Subcutaneous abdominal adipose tissue (tissue), 5 donors: ENCODE results near the gene ANAPC5.

Source experiments
- H3K27ac ChIP-seq: one replicate; pipeline ENCODE4 v1.7.0; 2013; ENCODE audit warnings: low read depth, mild to moderate bottlenecking, inconsistent platforms, low read length, moderate library complexity
- H3K27me3 ChIP-seq, 5 donors: one replicate each; pipeline ENCODE4 v1.7.0; 2013; ENCODE audit warnings: low read length in 5 of 5, inconsistent platforms in 1 of 5; ENCODE audit not compliant: control insufficient read depth in 5 of 5, insufficient read depth in 4 of 5
- H3K36me3 ChIP-seq, 5 donors: one replicate each; pipeline ENCODE4 v1.7.0; 2013; ENCODE audit warnings: low read length in 5 of 5; ENCODE audit not compliant: control insufficient read depth in 5 of 5, insufficient read depth in 5 of 5
- H3K4me1 ChIP-seq, 5 donors: one replicate each; pipeline ENCODE4 v1.7.0; 2013; ENCODE audit warnings: low read length in 5 of 5, mild to moderate bottlenecking in 3 of 5, moderate library complexity in 1 of 5; ENCODE audit not compliant: control insufficient read depth in 5 of 5, insufficient read depth in 5 of 5
- H3K4me3 ChIP-seq, 5 donors: one replicate each; pipeline ENCODE4 v1.7.0; 2013; ENCODE audit warnings: low read length in 5 of 5, low read depth in 1 of 5
- H3K9ac ChIP-seq, 5 donors: one replicate each; pipeline ENCODE4 v1.7.0; 2013; ENCODE audit warnings: low read length in 5 of 5, mild to moderate bottlenecking in 4 of 5, moderate library complexity in 3 of 5
- H3K9me3 ChIP-seq, 5 donors: one replicate each; pipeline ENCODE4 v1.7.0; 2013; ENCODE audit warnings: low read length in 5 of 5; ENCODE audit not compliant: control insufficient read depth in 5 of 5
- donor health status: healthy.
- donor health status: healthy.
- donor health status: healthy.
- donor health status: healthy.
- donor health status: healthy.

Gene ANAPC5

DNA sequence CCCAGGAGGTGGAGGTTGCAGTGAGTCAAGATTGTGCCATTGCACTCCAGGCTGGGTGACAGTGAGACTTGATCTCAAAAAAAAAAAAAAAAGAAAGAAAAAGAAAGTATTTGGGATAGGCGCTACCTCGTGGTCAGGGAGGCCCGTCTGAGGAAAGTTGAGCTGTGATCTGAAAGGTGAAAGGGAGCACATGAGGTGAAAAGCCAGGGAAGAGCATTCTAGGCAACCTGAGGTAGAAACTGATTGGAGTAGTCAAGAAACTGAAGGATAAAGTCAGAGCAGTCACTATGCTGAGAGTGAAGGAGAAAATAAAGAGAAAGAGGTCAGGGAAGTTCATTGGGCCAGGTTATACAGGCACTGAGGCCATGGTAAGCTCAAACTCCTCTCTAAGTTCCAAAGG, 7.7 kb downstream of the ANAPC5 start:
- H3K4me1 ChIP-seq: no peaks in the 10 kb centered on the region
- H3K9me3 ChIP-seq: no peaks in the 10 kb centered on the region
- peaks cover 32 to 69% (median 49%) of the 10 kb centered on the region in 5 donors for H3K36me3 ChIP-seq
- no peak overlapping the region for H3K27ac ChIP-seq
- no peak overlapping the region for H3K9ac ChIP-seq
- H3K4me3 ChIP-seq: no peak overlapping the region
- no peaks in the 10 kb centered on the region for H3K27me3 ChIP-seq

- H3K27me3 ChIP-seq: no peaks in the 10 kb centered on the region
- H3K9me3 ChIP-seq: no peaks in the 10 kb centered on the region
- peaks cover 15 to 65% (median 42%) of the 10 kb centered on the region in 5 donors for H3K36me3 ChIP-seq
- H3K4me1 ChIP-seq: peaks cover 0 to 3% (median 0%) of the 10 kb centered on the region in 5 donors
- no peak overlapping the region for H3K27ac ChIP-seq
- H3K4me3 ChIP-seq: no peak overlapping the region
- H3K9ac ChIP-seq: no peak overlapping the region
Measured at GRCh38 chr12:121337416-121337815, 14.8 kb downstream of the ANAPC5 start.

DNA sequence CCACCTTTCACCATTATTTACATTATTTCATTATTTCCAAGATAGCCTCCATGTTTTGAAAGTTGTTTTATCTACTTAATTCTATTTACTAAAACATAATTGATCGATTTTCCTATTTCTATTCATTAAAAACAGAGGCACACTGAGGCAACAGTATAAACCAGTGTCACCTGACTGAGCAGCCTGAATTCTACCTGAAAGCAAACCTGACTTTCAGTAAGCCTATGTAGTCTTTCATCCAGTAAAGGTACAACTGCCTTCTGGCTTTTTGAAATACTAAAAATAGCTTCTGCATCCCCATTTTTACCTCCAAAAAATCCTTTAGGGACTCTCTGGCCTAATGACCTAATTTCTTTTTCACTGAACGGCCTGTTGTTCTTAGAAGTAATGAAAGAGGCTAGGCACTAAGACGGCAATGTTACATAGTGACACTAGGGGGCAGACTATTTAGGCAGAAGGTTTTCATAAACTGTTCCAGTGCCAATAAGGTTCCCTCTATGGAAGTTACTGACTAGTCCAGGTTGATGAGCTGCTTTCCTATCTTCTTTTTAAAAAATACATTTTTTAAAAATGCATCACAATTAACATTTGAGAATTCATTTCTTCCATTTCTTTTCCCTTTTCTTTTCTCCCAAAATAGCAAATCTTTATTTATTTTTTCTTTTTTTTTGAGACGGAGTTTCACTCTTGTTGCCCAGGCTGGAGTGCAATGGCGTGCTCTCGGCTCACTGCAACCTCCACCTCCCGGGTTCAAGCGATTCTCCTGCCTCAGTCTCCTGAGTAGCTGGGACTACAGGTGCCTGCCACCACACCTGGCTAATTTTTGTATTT, 17.5 kb downstream of the ANAPC5 start:
- peaks cover 0 to 3% (median 0%) of the 10 kb centered on the region in 5 donors for H3K4me1 ChIP-seq
- H3K36me3 ChIP-seq: peaks cover 27 to 72% (median 55%) of the 10 kb centered on the region in 5 donors
- no peaks in the 10 kb centered on the region for H3K27me3 ChIP-seq
- no peak overlapping the region for H3K27ac ChIP-seq
- peak overlapping the region in 3 of 5 donors; percentile 37 to 66 (median 60) for H3K9ac ChIP-seq
- H3K4me3 ChIP-seq: no peak overlapping the region
- no peaks in the 10 kb centered on the region for H3K9me3 ChIP-seq

DNA sequence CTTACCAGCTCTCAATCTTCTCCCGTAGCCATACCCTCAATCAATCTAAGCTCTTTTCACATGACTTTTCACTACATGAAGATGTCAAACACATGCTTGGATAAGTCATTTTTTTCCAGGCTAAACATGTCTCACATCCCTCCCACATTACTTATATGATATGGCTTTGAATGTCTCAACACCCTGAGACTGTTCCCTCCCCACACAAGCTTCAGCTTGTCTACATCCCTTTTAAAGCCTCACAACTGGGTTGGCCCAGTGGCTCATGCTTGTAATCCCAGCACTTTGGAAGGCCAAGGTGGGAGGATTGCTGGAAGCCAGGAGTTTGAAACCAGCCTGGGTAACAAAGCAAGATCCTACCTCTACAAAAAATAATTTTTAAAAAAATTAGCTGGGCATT, 18.5 kb downstream of the ANAPC5 start:
- Histone ChIP-seq H3K9me3 (no peaks in the 10 kb centered on the region), H3K27me3 (no peaks in the 10 kb centered on the region), H3K9ac (no peak overlapping the region), H3K4me3 (no peak overlapping the region), H3K4me1 (peaks cover 0 to 3% (median 0%) of the 10 kb centered on the region in 5 donors), H3K27ac (no peak overlapping the region), H3K36me3 (peaks cover 29 to 72% (median 55%) of the 10 kb centered on the region in 5 donors)

- H3K4me3 ChIP-seq: no peak overlapping the region
- H3K4me1 ChIP-seq: peaks cover 0 to 18% (median 3%) of the 10 kb centered on the region in 5 donors
- no peak overlapping the region for H3K27ac ChIP-seq
- peaks cover 40 to 81% (median 70%) of the 10 kb centered on the region in 5 donors for H3K36me3 ChIP-seq
- peak overlapping the region in 1 of 5 donors; percentile 12 for H3K9ac ChIP-seq
- no peaks in the 10 kb centered on the region for H3K9me3 ChIP-seq
- no peaks in the 10 kb centered on the region for H3K27me3 ChIP-seq
Measured at GRCh38 chr12:121331248-121331647, 21.0 kb downstream of the ANAPC5 start.

DNA sequence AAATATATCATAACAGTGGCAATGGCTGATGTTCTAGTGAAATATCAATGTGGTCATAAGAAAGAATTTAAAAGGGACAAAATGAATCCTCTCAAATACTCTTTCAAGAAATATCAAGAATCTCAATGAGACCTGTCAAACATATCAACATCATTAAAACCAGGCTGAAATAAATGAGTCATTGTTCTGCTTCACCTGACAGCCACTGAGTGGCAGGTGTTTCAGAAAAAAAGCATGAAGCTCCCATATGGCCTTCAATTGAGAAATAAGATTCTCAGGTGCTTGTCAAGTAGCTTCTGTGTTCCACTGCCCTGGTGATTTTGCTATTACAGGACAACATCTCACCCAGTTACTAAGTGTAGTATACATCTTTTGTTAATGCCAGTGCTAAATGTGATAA, 21.5 kb downstream of the ANAPC5 start:
- Histone ChIP-seq H3K36me3 (peaks cover 42 to 83% (median 71%) of the 10 kb centered on the region in 5 donors), H3K27me3 (no peaks in the 10 kb centered on the region), H3K27ac (no peak overlapping the region), H3K4me3 (no peak overlapping the region), H3K9ac (no peak overlapping the region), H3K9me3 (no peaks in the 10 kb centered on the region), H3K4me1 (peaks cover 0 to 18% (median 3%) of the 10 kb centered on the region in 5 donors)

GRCh38 chr12:121330195-121330594, 22.0 kb downstream of the ANAPC5 start:
- no peak overlapping the region for H3K4me3 ChIP-seq

GRCh38 chr12:121328620-121329019, 23.6 kb downstream of the ANAPC5 start:
- Histone ChIP-seq H3K4me3 (no peak overlapping the region), H3K27me3 (no peaks in the 10 kb centered on the region), H3K36me3 (peaks cover 45 to 84% (median 71%) of the 10 kb centered on the region in 5 donors), H3K9me3 (no peaks in the 10 kb centered on the region), H3K9ac (no peak overlapping the region), H3K4me1 (peaks cover 0 to 15% (median 0%) of the 10 kb centered on the region in 5 donors), H3K27ac (no peak overlapping the region)

More at GRCh38 chr12:121330195-121330594, 22.0 kb downstream of the ANAPC5 start:
- no peaks in the 10 kb centered on the region for H3K9me3 ChIP-seq
- H3K27me3 ChIP-seq: no peaks in the 10 kb centered on the region
- peaks cover 0 to 18% (median 3%) of the 10 kb centered on the region in 5 donors for H3K4me1 ChIP-seq
- peaks cover 42 to 80% (median 66%) of the 10 kb centered on the region in 5 donors for H3K36me3 ChIP-seq
- no peak overlapping the region for H3K9ac ChIP-seq
- H3K27ac ChIP-seq: no peak overlapping the region

DNA sequence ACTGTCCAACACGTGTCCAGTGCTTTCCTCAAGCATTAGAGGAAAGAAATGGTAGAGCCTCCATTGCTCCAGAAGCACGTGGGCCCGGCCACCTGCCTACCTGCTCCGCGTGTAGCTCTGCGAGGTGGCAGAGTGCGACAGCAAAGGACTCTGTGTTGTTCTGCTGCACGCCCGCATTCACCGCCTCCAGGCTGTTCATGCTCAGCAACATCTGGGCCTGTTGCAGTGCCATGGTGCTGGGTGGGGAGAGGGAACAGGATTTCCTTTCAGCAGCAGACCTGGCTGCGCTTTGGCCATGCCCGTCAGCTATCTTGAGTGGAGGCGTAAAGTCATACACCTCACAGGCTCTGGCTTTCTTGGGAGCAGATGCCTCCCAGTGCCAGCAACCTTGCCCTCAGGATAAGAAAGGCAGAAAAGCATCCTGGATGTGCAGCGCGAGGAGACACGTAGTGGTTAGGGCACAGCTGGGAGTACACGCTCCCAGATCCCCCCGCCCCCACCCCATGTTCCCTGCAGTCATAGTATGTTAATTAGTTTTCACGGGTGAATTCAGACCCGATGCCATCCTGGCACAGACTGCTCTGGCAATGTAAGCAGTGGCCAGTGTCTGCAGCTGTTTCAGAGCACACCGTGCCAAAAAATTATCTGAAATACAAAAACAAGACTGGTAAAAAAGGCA, 25.1 kb downstream of the ANAPC5 start:
- Histone ChIP-seq H3K27me3 (no peaks in the 10 kb centered on the region), H3K27ac (no peak overlapping the region), H3K4me3 (no peak overlapping the region), H3K4me1 (peaks cover 0 to 15% (median 0%) of the 10 kb centered on the region in 5 donors), H3K9me3 (no peaks in the 10 kb centered on the region), H3K36me3 (peaks cover 40 to 86% (median 72%) of the 10 kb centered on the region in 5 donors), H3K9ac (no peak overlapping the region)

DNA sequence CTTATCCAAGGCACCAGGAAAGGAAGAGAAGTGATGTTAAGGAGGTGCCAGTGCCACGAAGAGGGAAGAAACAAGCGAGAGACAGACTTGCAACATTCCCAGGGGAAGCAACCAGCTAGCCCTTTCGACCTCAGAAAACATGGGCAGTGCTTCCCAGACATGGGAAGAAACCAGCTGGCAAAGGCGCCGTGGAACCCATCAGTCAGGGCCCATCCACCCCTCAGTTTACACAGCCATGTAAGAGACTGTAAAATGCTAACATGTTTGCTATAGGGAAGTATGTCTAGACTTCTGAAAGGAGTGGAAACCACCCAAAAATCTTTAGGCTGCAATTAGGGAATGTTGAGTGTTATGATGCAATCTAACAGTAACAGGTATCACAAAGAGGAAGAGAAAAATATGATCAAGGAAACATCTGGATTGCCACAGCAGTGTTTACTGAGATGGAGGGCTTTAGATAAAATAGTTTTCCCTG, 26.3 kb downstream of the ANAPC5 start:
- H3K27me3 ChIP-seq: no peaks in the 10 kb centered on the region
- no peaks in the 10 kb centered on the region for H3K9me3 ChIP-seq
- H3K4me3 ChIP-seq: no peak overlapping the region
- H3K9ac ChIP-seq: no peak overlapping the region
- H3K36me3 ChIP-seq: peaks cover 34 to 74% (median 62%) of the 10 kb centered on the region in 5 donors
- H3K27ac ChIP-seq: no peak overlapping the region
- H3K4me1 ChIP-seq: peaks cover 0 to 15% (median 0%) of the 10 kb centered on the region in 5 donors
